ENCODE data around the gene CA6. TPM values are rescaled to one million over a fixed set of nuclear protein-coding genes. Genes with fewer than 3 reads are reported as not detected.
A peak's percentile ranks its signal among the peaks of the same experiment; 100 is the strongest.

Gene CA6
- total RNA-seq, 2 experiments from 2014 or later, result not detected

DNA sequence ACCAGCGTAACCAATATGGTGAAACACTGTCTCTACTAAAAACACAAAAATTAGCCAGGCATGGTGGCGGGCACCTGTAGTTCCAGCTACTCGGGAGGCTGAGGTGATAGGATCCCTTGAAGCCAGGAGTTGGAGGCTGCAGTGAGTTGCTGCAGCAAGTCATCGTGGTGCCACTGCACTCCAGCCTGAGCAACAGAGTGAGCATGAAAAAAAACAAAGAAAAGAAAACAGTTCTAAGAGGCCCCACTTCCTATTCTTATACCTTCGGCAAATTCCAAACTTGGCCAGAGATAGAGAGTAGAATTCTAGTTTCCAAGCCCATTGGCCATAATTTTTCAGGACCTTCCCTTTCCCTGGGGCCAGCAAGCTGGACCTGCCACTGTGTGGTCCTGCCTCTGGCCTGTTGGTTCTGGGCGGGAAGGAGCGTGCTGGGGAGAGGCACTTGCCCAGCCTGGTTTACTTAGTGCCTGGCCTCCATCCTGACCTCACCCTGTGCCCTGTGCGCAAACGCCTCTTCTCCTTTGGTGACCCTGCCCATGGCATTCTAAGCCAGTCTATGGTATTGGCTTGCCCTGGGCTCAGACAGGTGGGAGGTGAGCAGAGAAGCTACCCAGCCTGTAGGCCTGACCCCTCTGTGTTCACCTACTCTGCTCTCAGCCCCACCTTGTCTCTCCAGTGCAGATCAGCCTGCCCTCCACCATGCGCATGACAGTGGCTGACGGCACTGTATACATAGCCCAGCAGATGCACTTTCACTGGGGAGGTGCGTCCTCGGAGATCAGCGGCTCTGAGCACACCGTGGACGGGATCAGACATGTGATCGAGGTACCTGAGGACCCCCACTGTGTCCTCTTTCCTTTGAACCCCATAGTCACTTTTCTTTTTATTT, 11.0 kb downstream of the CA6 start:
- Histone ChIP-seq H3K9me2 (ENCODE audit: insufficient read depth, low read length) (no peaks in the 10 kb centered on the region), H3K4me1 (ENCODE audit: insufficient read depth, low read length, poor library complexity, severe bottlenecking) (no peaks in the 10 kb centered on the region), H3K79me2 (ENCODE audit: insufficient read depth, low read depth, low read length) (no peaks in the 10 kb centered on the region), H2AFZ (ENCODE audit: low read length) (no peak overlapping the region), H3K9me3 (ENCODE audit: low read length) (no peaks in the 10 kb centered on the region), H3K4me2 (ENCODE audit: low read length) (no peak overlapping the region), H3K36me3 (ENCODE audit: insufficient read depth, low read length) (no peaks in the 10 kb centered on the region), H3K4me3 (ENCODE audit: low read depth, low read length, poor library complexity, severe bottlenecking) (no peak overlapping the region), H4K20me1 (ENCODE audit: insufficient read depth, low read length) (no peaks in the 10 kb centered on the region), H3K27ac (ENCODE audit: low read depth, low read length, poor library complexity, severe bottlenecking) (no peak overlapping the region)
- no TSS peak for BruUV-seq (replicated peaks)
- intact Hi-C loops (cut with micrococcal nuclease; ENCODE audit: unreplicated experiment), result no loop called here
- DNase-seq (ENCODE audit: low spot score), result no peak
- ChIA-PET CTCF (ENCODE audit: unreplicated experiment) (no interaction called here), POLR2A (no interaction called here)
- no peak for TF ChIP-seq EZH2phosphoT487 (IDR thresholded peaks at IDR 0.05; ENCODE audit: borderline replicate concordance, low read depth, low read length)
- TF ChIP-seq, protein P1, sequence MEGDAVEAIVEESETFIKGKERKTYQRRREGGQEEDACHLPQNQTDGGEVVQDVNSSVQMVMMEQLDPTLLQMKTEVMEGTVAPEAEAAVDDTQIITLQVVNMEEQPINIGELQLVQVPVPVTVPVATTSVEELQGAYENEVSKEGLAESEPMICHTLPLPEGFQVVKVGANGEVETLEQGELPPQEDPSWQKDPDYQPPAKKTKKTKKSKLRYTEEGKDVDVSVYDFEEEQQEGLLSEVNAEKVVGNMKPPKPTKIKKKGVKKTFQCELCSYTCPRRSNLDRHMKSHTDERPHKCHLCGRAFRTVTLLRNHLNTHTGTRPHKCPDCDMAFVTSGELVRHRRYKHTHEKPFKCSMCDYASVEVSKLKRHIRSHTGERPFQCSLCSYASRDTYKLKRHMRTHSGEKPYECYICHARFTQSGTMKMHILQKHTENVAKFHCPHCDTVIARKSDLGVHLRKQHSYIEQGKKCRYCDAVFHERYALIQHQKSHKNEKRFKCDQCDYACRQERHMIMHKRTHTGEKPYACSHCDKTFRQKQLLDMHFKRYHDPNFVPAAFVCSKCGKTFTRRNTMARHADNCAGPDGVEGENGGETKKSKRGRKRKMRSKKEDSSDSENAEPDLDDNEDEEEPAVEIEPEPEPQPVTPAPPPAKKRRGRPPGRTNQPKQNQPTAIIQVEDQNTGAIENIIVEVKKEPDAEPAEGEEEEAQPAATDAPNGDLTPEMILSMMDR (conservative IDR thresholded peaks at IDR 0.05; ENCODE audit: low read length), result no peak

DNA sequence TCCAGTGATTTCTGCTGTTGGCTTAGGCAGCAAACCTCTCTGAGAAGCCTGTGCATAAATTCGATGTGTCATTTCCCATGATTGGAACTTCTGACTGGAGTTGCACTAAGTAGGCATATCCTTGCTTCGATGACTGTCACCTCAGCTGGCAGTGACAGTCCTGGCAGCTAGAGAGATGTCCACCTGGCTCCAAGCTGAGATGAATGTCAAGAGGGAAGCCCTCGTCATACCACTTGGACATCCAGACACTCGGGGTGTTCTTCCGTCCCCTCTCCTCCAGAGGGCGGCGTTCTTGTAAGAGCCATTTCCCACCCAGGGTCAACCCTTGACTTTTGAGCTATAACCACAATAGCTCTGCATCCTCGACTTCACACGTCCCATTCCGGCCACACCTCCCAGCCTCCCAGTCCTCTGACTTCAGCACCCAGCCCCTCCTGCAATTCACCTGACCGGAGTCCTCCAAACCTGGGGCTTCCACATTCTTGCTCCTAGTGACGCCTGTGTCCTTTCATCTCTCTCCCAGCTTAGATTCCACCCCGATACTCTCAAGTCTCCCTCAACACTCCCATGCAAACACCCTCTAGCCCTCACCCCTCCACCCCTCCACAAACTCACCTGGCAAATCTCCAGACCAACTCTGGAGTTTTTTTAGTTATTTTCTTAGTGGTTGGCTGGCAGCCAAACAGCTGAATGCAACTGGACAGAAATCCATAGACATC, 17.3 kb downstream of the CA6 start:
- ChIA-PET CTCF (ENCODE audit: unreplicated experiment) (interaction anchor here (0.6 to 1.5 kb wide), 5 partner anchors 24 to 48 kb away, joined by 3 to 8 read pairs (median 6); no protein-coding TSS in a partner anchor), POLR2A (no interaction called here)
- H3K36me3 ChIP-seq (ENCODE audit: insufficient read depth, low read length), result no peaks in the 10 kb centered on the region
- TF ChIP-seq EZH2phosphoT487 (IDR thresholded peaks at IDR 0.05; ENCODE audit: borderline replicate concordance, low read depth, low read length), result no peak
- TF ChIP-seq, protein P1 (conservative IDR thresholded peaks at IDR 0.05; ENCODE audit: low read length), result peak; percentile 85
- intact Hi-C loops (cut with micrococcal nuclease; ENCODE audit: unreplicated experiment), result loop anchor here (1.0 kb wide), 2 partner anchors 25 to 42 kb away; no protein-coding TSS in a partner anchor
- H4K20me1 ChIP-seq (ENCODE audit: insufficient read depth, low read length), result no peaks in the 10 kb centered on the region
- peak overlapping the region; percentile 19 for H3K4me2 ChIP-seq (ENCODE audit: low read length)
- peaks cover 12% of the 10 kb centered on the region for H3K4me1 ChIP-seq (ENCODE audit: insufficient read depth, low read length, poor library complexity, severe bottlenecking)
- no peaks in the 10 kb centered on the region for H3K9me3 ChIP-seq (ENCODE audit: low read length)
- DNase-seq (ENCODE audit: low spot score), result peak; percentile 85
- no peak overlapping the region; the same call in 1 of the 2 replicates for H2AFZ ChIP-seq (ENCODE audit: low read length)
- H3K9me2 ChIP-seq (ENCODE audit: insufficient read depth, low read length), result no peaks in the 10 kb centered on the region
- H3K27ac ChIP-seq (ENCODE audit: low read depth, low read length, poor library complexity, severe bottlenecking), result no peak overlapping the region
- H3K4me3 ChIP-seq (ENCODE audit: low read depth, low read length, poor library complexity, severe bottlenecking), result no peak overlapping the region
- H3K79me2 ChIP-seq (ENCODE audit: insufficient read depth, low read depth, low read length), result no peaks in the 10 kb centered on the region
- no TSS peak for BruUV-seq (replicated peaks)
